Measurements from ENCODE around the gene DNAI2.

Gene DNAI2

DNA sequence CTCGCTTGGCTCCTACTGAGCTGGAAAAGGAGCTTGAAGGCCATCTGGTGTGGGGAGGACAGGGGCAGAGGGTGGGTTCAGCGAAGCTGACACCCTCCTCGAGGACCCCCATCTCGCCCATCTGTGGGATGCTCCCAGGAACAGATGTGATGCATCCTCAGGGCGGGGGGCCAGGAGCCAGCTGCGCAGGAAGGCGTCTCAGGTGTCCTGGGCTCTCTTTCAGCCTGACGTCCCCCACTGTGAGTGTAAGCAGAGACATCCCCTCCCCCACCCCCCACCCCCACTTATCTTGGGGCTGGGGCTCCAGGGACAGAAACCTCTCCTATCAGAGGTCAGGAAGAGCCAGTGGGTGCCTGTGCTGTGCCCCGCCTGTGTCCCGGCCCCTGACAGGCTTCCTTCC lies 68.2 kb downstream of the DNAI2 start:
- Histone ChIP-seq H3K9me3 (no peaks in the 10 kb centered on the region), H3K27ac (no peak overlapping the region), H3K4me1 (peaks cover 55% of the 10 kb centered on the region), H4K20me1 (no peaks in the 10 kb centered on the region), H3K36me3 (no peaks in the 10 kb centered on the region), H3K27me3 (no peaks in the 10 kb centered on the region), H3K4me2 (peak overlapping the region; percentile 77), H3K4me3 (no peak overlapping the region), H3K9ac (no peak overlapping the region)
- no peak for TF ChIP-seq Cebpa-rat (IDR thresholded peaks at IDR 0.05)

- Histone ChIP-seq H3K4me2 (peak overlapping the region; percentile 77; the same call in 1 of the 2 replicates), H3K4me3 (no peak overlapping the region), H3K27ac (no peak overlapping the region), H3K4me1 (peaks cover 55% of the 10 kb centered on the region), H4K20me1 (no peaks in the 10 kb centered on the region), H3K9me3 (no peaks in the 10 kb centered on the region), H3K27me3 (no peaks in the 10 kb centered on the region), H3K36me3 (no peaks in the 10 kb centered on the region), H3K9ac (no peak overlapping the region)
- no peak for TF ChIP-seq Cebpa-rat (IDR thresholded peaks at IDR 0.05)
These were observed 69.1 kb downstream of the DNAI2 start for GRCh38 chr17:74343121-74343520.

- Histone ChIP-seq H3K36me3 (no peaks in the 10 kb centered on the region), H3K4me3 (no peak overlapping the region), H3K9ac (no peak overlapping the region), H3K27me3 (no peaks in the 10 kb centered on the region), H3K4me1 (peaks cover 53% of the 10 kb centered on the region), H4K20me1 (no peaks in the 10 kb centered on the region), H3K9me3 (no peaks in the 10 kb centered on the region), H3K27ac (no peak overlapping the region), H3K4me2 (no peak overlapping the region)
- no peak for TF ChIP-seq Cebpa-rat (IDR thresholded peaks at IDR 0.05)
These were observed 69.7 kb downstream of the DNAI2 start for GRCh38 chr17:74343526-74344284.

DNA sequence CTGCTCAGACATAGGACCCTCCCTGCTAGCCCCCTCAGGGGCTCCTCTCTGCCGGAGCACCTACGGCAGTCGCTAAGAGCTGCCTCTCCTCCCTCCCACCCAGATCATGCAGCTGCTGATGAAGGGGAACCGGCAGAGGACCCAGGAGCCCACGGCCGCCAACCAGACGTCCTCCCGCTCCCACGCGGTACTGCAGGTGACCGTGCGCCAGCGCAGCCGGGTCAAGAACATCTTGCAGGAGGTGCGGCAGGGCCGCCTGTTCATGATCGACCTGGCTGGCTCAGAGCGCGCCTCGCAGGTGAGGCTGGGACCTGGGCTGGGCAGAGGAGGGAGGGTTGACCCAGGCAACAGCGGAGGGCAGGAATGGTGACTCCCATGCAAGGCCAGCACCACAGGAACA lies 70.6 kb downstream of the DNAI2 start:
- Histone ChIP-seq H3K27me3 (no peaks in the 10 kb centered on the region), H3K4me1 (peaks cover 44% of the 10 kb centered on the region), H3K4me3 (no peak overlapping the region), H3K9ac (no peak overlapping the region), H3K4me2 (no peak overlapping the region), H4K20me1 (no peaks in the 10 kb centered on the region), H3K36me3 (no peaks in the 10 kb centered on the region), H3K9me3 (no peaks in the 10 kb centered on the region), H3K27ac (no peak overlapping the region)
- TF ChIP-seq Cebpa-rat (IDR thresholded peaks at IDR 0.05) = no peak

DNA sequence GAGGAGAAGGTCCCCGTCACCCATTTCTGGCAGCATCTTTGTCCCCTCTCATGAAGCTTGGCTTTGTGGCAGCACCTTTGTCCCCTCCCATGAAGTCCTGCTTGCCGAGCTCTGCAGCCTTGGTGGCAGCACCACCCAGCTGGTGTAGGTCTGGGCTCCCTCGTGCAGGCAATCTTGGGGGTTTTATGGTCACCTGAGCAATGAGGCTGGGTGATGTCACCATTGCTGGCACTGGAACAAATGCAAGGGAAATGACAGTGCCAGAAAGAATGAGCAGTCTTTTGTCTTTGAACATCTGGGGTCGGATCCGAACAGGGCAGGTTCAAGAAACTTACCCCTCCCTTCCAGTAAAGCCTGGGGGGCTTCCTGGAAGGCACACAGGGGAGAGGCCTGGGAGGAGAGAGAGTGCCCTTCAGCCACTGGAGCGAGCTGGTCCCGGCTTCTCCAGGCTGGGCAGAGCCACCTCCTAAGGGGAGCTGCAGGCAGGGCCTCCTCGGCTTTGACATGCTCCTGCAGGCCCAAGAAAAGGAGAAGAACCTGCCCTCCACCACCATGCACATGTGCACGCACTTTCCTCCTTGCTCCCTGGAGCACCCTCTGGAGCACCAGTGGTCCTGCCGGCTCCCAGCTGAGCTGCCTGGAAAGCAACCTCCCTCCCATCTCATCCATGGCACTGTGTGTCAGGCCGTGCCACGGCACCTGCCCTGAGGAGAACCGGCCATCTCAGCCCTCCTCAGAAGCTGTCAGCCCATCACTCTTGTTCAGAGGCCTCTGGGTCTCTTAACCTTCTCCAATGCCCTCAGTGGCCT lies 71.6 kb downstream of the DNAI2 start:
- H3K9me3 ChIP-seq = no peaks in the 10 kb centered on the region
- no peak overlapping the region for H3K27ac ChIP-seq
- H3K9ac ChIP-seq = no peak overlapping the region
- TF ChIP-seq Cebpa-rat (IDR thresholded peaks at IDR 0.05) = no peak
- no peaks in the 10 kb centered on the region for H3K36me3 ChIP-seq
- H3K4me3 ChIP-seq = no peak overlapping the region
- no peaks in the 10 kb centered on the region for H4K20me1 ChIP-seq
- H3K27me3 ChIP-seq = peaks cover 6% of the 10 kb centered on the region; the same call in 1 of the 2 replicates
- peaks cover 34% of the 10 kb centered on the region for H3K4me1 ChIP-seq
- H3K4me2 ChIP-seq = no peak overlapping the region

DNA sequence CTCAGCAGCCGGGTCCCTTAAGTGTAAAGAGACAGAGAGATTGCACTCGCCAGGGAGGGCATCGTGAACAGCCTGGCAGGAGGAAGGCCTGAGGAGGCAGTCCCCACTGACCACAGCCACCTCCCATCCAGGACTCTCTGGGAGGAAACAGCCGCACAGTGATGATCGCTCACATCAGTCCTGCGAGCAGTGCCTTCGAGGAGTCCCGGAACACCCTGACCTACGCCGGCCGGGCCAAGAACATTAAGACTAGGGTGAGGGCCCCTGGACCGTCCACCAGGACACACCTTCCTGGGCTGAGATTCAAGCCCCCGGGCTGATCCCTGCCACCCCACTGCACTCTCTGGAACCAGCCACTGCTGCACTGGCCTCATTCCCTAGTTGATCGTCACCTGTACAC lies 73.6 kb downstream of the DNAI2 start:
- H3K4me2 ChIP-seq = no peak overlapping the region
- TF ChIP-seq Cebpa-rat (IDR thresholded peaks at IDR 0.05) = no peak
- H3K27me3 ChIP-seq = peaks cover 27% of the 10 kb centered on the region
- no peak overlapping the region for H3K9ac ChIP-seq
- no peaks in the 10 kb centered on the region for H3K36me3 ChIP-seq
- no peak overlapping the region for H3K27ac ChIP-seq
- peaks cover 14% of the 10 kb centered on the region for H3K4me1 ChIP-seq
- H4K20me1 ChIP-seq = peaks cover 11% of the 10 kb centered on the region; the same call in 1 of the 2 replicates
- no peak overlapping the region for H3K4me3 ChIP-seq
- H3K9me3 ChIP-seq = no peaks in the 10 kb centered on the region

DNA sequence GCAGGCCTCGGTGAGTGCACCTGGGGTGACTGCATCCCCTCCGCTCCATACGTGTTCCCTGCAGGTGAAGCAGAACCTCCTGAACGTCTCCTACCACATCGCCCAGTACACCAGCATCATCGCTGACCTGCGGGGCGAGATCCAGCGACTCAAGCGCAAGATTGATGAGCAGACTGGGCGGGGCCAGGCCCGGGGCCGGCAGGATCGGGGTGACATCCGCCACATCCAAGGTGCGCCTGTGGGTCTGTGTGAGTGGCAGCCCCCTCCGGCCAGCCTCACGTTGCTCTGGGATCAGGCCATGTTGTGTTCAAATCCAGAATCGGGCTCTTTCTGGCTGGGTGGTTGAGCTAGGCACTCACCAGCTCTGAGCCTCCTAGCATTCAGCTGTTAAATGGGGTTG lies 75.1 kb downstream of the DNAI2 start:
- Histone ChIP-seq H3K4me3 (no peak overlapping the region), H3K27ac (no peak overlapping the region), H3K4me1 (0 out of 2 replicates have a peak, but pooled peaks cover under 1% of the 10 kb centered on the region), H3K36me3 (no peaks in the 10 kb centered on the region), H3K9ac (no peak overlapping the region), H3K4me2 (no peak overlapping the region), H3K9me3 (no peaks in the 10 kb centered on the region), H3K27me3 (peaks cover 41% of the 10 kb centered on the region), H4K20me1 (peaks cover 11% of the 10 kb centered on the region; the same call in 1 of the 2 replicates)
- TF ChIP-seq Cebpa-rat (IDR thresholded peaks at IDR 0.05) = no peak

- Histone ChIP-seq H3K27me3 (peaks cover 55% of the 10 kb centered on the region), H3K27ac (no peak overlapping the region), H3K4me2 (no peak overlapping the region)
These were observed 76.5 kb downstream of the DNAI2 start for GRCh38 chr17:74350486-74350885.

DNA sequence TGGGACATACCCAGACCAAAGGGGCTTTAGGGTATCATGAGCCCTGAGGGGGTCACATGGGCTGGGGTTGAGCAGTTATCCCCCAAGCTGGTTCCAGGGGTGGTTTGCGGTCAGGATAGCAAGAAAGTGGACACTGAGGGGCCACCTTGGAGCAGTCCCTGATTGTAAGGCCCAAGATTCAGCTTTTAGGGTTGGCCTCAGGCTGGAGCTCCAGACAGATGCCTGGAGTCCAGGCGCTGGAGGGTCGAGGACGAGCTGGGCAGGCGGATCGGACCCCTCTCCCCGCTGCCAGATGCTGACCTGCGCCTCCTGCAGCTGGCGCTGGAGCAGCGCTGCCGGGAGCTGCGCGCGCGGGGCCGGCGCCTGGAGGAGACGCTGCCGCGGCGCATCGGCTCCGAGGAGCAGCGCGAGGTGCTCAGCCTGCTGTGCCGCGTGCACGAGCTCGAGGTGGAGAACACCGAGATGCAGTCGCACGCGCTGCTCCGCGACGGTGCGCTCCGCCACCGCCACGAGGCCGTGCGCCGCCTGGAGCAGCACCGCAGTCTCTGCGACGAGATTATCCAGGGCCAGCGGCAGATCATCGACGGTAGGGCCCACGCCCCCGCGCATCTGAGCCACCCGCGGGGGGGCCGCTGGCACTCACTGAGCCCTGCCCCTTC lies 77.6 kb downstream of the DNAI2 start:
- TF ChIP-seq Cebpa-rat (IDR thresholded peaks at IDR 0.05) = no peak
- Histone ChIP-seq H3K27ac (no peak overlapping the region), H4K20me1 (peaks cover 11% of the 10 kb centered on the region; the same call in 1 of the 2 replicates), H3K27me3 (peaks cover 67% of the 10 kb centered on the region), H3K36me3 (no peaks in the 10 kb centered on the region), H3K4me3 (no peak overlapping the region), H3K4me2 (no peak overlapping the region), H3K9me3 (no peaks in the 10 kb centered on the region), H3K4me1 (no peaks in the 10 kb centered on the region), H3K9ac (no peak overlapping the region)

More at GRCh38 chr17:74350486-74350885, 76.5 kb downstream of the DNAI2 start:
- no peak overlapping the region for H3K9ac ChIP-seq
- H3K9me3 ChIP-seq = no peaks in the 10 kb centered on the region
- H4K20me1 ChIP-seq = peaks cover 11% of the 10 kb centered on the region; the same call in 1 of the 2 replicates
- no peaks in the 10 kb centered on the region for H3K4me1 ChIP-seq
- no peak for TF ChIP-seq Cebpa-rat (IDR thresholded peaks at IDR 0.05)
- H3K36me3 ChIP-seq = no peaks in the 10 kb centered on the region
- H3K4me3 ChIP-seq = no peak overlapping the region

Measured in BLaER1 (cell line).